C4-2B (cell line): ENCODE data around the gene MARK1.

ENCODE experiments used
- CTCF ChIP-seq: fragments of 450-650 bp; conservative IDR thresholded peaks from 2 replicates; pipeline ENCODE4 v1.5.1; 2017; ENCODE audit warnings: mild to moderate bottlenecking
- ZFX ChIP-seq: fragments of 450-650 bp; IDR thresholded peaks from 2 replicates; pipeline ENCODE4 v1.6.1; 2017

GRCh38 chr1:220528679-220529501, 954 bp downstream of the MARK1 start:
- TF ChIP-seq CTCF: no peak
- no peak for TF ChIP-seq ZFX
